DND-41 (cell line): ENCODE measurements around the gene EIF3I.

ENCODE experiments used
- ATAC-seq: fragments of 200-7000 bp; cut with Tn5 transposase; 3 replicates; pipeline ENCODE4 v1.9.1; 2021; ENCODE audit warnings: low read depth; ENCODE audit not compliant: insufficient read depth
- DNase-seq: peaks from one replicate; pipeline ENCODE4 v3.0.0-alpha.2; 2020
- H2AFZ ChIP-seq: 2 replicates; pipeline ENCODE4 v1.6.0; 2012; ENCODE audit warnings: low read depth, low read length
- H3K27ac ChIP-seq: 2 replicates; pipeline ENCODE4 v1.5.1; 2012; ENCODE audit warnings: low read length, inconsistent platforms
- H3K27me3 ChIP-seq: fragments of 200-600 bp; sonication (generic); 2 replicates; pipeline ENCODE4 v1.6.0; 2012; ENCODE audit warnings: low read length, mild to moderate bottlenecking, inconsistent platforms; ENCODE audit not compliant: insufficient read depth, poor library complexity
- H3K36me3 ChIP-seq: 2 replicates; pipeline ENCODE4 v1.5.1; 2012; ENCODE audit warnings: low read length, inconsistent platforms; ENCODE audit not compliant: insufficient read depth
- H3K4me1 ChIP-seq: 2 replicates; pipeline ENCODE4 v1.5.1; 2012; ENCODE audit warnings: mild to moderate bottlenecking, low read length; ENCODE audit not compliant: insufficient read depth
- H3K4me2 ChIP-seq: 2 replicates; pipeline ENCODE4 v1.6.0; 2012; ENCODE audit warnings: mild to moderate bottlenecking, moderate library complexity, low read length, inconsistent platforms; ENCODE audit not compliant: insufficient read depth
- H3K4me3 ChIP-seq, 2 experiments: fragments of 200-600 bp in 1 of 2; shearing (Covaris generic) in 1 of 2; 2 replicates each; pipeline ENCODE4 v1.5.1; 2012 to 2016; ENCODE audit warnings: inconsistent platforms in 2 of 2, low read length in 2 of 2, mild to moderate bottlenecking in 2 of 2, low read depth in 1 of 2, moderate library complexity in 1 of 2
- H3K79me2 ChIP-seq: 2 replicates; pipeline ENCODE4 v1.6.0; 2012; ENCODE audit warnings: low read length, inconsistent platforms; ENCODE audit not compliant: insufficient read depth
- H3K9ac ChIP-seq: 2 replicates; pipeline ENCODE4 v1.6.0; 2012; ENCODE audit warnings: low read depth, mild to moderate bottlenecking, inconsistent platforms, low read length, moderate library complexity
- H3K9me3 ChIP-seq: 2 replicates; pipeline ENCODE4 v1.5.1; 2012; ENCODE audit warnings: low read length, moderate library complexity, mild to moderate bottlenecking, inconsistent platforms; ENCODE audit not compliant: insufficient read depth, severe bottlenecking
- H4K20me1 ChIP-seq: 2 replicates; pipeline ENCODE4 v1.6.0; 2012; ENCODE audit warnings: low read length; ENCODE audit not compliant: insufficient read depth
- EZH2 ChIP-seq: IDR thresholded peaks from 3 replicates; pipeline ENCODE4 v1.6.1; 2012; ENCODE audit warnings: borderline replicate concordance, low read depth, mild to moderate bottlenecking, moderate library complexity, low read length, inconsistent platforms; ENCODE audit not compliant: severe bottlenecking
- TF ChIP-seq, protein P1 (sequence below): IDR thresholded peaks from 2 replicates; pipeline ENCODE4 v1.5.1; 2012; ENCODE audit warnings: borderline replicate concordance, low read length, moderate library complexity, mild to moderate bottlenecking; ENCODE audit not compliant: poor library complexity, severe bottlenecking; ENCODE audit errors: extremely low read depth

The EIF3I gene

DNA sequence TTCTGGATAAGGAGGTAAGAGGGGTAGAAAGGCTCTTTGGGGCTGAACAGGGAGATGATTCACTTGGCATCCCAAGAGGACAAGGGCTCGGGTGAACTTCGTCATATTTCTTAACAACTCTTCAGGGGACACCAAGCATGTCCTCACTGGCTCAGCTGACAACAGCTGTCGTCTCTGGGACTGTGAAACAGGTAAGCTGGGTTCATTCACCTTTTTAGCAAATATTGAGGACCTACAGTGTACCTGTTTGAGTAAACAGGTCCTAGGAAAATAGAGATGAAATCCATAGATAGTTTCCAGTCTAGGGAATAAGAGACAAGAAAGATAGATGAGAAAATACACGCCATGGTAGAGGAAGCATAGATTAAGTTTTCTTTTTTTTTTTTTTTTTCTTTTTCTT, 2.1 kb downstream of the EIF3I start:
- H2AFZ ChIP-seq: no peak overlapping the region
- DNase-seq (no peak), ATAC-seq (no peak)
- H3K36me3 ChIP-seq: peaks cover 55% of the 10 kb centered on the region
- peaks cover 47% of the 10 kb centered on the region for H3K79me2 ChIP-seq
- no peaks in the 10 kb centered on the region for H3K27me3 ChIP-seq
- no peaks in the 10 kb centered on the region for H3K9me3 ChIP-seq
- no peak for TF ChIP-seq EZH2
- TF ChIP-seq, protein P1, sequence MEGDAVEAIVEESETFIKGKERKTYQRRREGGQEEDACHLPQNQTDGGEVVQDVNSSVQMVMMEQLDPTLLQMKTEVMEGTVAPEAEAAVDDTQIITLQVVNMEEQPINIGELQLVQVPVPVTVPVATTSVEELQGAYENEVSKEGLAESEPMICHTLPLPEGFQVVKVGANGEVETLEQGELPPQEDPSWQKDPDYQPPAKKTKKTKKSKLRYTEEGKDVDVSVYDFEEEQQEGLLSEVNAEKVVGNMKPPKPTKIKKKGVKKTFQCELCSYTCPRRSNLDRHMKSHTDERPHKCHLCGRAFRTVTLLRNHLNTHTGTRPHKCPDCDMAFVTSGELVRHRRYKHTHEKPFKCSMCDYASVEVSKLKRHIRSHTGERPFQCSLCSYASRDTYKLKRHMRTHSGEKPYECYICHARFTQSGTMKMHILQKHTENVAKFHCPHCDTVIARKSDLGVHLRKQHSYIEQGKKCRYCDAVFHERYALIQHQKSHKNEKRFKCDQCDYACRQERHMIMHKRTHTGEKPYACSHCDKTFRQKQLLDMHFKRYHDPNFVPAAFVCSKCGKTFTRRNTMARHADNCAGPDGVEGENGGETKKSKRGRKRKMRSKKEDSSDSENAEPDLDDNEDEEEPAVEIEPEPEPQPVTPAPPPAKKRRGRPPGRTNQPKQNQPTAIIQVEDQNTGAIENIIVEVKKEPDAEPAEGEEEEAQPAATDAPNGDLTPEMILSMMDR: no peak
- peaks cover 34% of the 10 kb centered on the region for H3K4me1 ChIP-seq
- peak overlapping the region; percentile 70 for H3K4me2 ChIP-seq
- H3K9ac ChIP-seq: peak overlapping the region; percentile 77; the same call in 1 of the 2 replicates
- H4K20me1 ChIP-seq: peaks cover 8% of the 10 kb centered on the region; the same call in 1 of the 2 replicates
- no peak overlapping the region for H3K27ac ChIP-seq
- peak overlapping the region in 1 of 2 experiments; percentile 41; a peak in 1 of 4 replicates for H3K4me3 ChIP-seq

DNA sequence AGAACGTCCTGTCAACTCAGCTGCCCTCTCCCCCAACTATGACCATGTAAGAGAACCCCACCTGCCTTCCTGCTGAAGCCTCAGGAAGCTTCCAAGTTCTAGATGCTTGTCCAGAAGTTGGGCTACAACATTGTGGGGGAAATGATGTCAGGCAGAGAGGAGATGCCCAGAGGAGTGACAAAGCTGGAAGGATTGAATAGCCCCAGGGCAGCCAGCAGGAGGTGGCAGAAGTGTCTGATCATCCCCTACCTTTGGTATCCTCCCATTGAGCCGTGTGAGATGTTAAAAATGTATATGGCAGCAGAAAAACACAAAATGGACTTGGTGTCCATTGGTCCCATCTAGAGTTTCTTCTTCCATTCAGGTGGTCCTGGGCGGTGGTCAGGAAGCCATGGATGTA, 6.6 kb downstream of the EIF3I start:
- H3K79me2 ChIP-seq: peaks cover 15% of the 10 kb centered on the region

GRCh38 chr1:32231843-32232432, 9.7 kb downstream of the EIF3I start:
- no peaks in the 10 kb centered on the region for H3K9me3 ChIP-seq
- H3K4me2 ChIP-seq: no peak overlapping the region
- TF ChIP-seq, protein P1: no peak
- TF ChIP-seq EZH2: no peak
- no peak overlapping the region for H3K9ac ChIP-seq
- H3K79me2 ChIP-seq: no peaks in the 10 kb centered on the region
- no peak overlapping the region for H3K27ac ChIP-seq
- H3K27me3 ChIP-seq: no peaks in the 10 kb centered on the region
- ATAC-seq: peak; percentile 31; the same call in 2 of the 3 replicates
- H3K4me3 ChIP-seq: no peak overlapping the region
- H3K36me3 ChIP-seq: peaks cover 48% of the 10 kb centered on the region
- H3K4me1 ChIP-seq: no peaks in the 10 kb centered on the region
- H2AFZ ChIP-seq: no peak overlapping the region
- no peak for DNase-seq
- no peaks in the 10 kb centered on the region for H4K20me1 ChIP-seq

More for the DNA sequence above, 6.6 kb downstream of the EIF3I start:
- H3K9ac ChIP-seq: no peak overlapping the region
- no peak overlapping the region for H2AFZ ChIP-seq
- ATAC-seq (no peak), DNase-seq (no peak)
- H3K27ac ChIP-seq: no peak overlapping the region
- TF ChIP-seq, protein P1: no peak
- TF ChIP-seq EZH2: no peak
- H3K9me3 ChIP-seq: no peaks in the 10 kb centered on the region
- peaks cover 10% of the 10 kb centered on the region for H3K4me1 ChIP-seq
- H3K4me3 ChIP-seq: no peak overlapping the region
- H3K27me3 ChIP-seq: no peaks in the 10 kb centered on the region
- no peak overlapping the region for H3K4me2 ChIP-seq
- H4K20me1 ChIP-seq: peaks cover 6% of the 10 kb centered on the region; the same call in 1 of the 2 replicates
- H3K36me3 ChIP-seq: peaks cover 73% of the 10 kb centered on the region
